GOT3 (cell line): ENCODE data around the gene ATG4A.

Experiments
- DNase-seq: peaks from one replicate; lab custom pipeline; 2025; ENCODE audit warnings: mixed read lengths; lab: John Stamatoyannopoulos, UW

The ATG4A gene

GRCh38 chrX:108123591-108124366, 32.2 kb downstream of the ATG4A start:
- DNase-seq, result no peak

- no peak for DNase-seq
These were observed 35.1 kb downstream of the ATG4A start for GRCh38 chrX:108126661-108127060.

- no peak for DNase-seq
These were observed 35.6 kb downstream of the ATG4A start for GRCh38 chrX:108127152-108127551.

- no peak for DNase-seq
These were observed 39.3 kb downstream of the ATG4A start for GRCh38 chrX:108130889-108131288.

DNA sequence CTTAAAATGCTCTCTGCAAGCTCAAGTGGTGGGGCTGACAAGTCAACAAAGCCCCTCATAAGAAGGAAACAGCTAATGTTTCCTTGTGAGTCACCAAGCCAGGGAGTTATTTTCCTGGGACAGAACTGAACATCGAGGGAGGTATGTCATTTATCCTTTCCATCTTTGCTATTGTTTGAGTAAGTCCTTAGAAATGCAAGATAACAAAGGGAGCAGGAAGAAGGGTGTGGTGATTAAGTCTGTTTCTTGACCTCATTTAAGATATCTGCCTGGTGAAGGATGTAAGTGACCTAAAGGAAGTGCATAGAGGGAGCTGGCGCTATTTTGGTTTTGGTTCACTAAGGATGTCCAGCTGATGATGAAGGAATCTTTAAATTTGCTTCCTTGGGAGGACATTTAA, 39.9 kb downstream of the ATG4A start:
- no peak for DNase-seq

DNA sequence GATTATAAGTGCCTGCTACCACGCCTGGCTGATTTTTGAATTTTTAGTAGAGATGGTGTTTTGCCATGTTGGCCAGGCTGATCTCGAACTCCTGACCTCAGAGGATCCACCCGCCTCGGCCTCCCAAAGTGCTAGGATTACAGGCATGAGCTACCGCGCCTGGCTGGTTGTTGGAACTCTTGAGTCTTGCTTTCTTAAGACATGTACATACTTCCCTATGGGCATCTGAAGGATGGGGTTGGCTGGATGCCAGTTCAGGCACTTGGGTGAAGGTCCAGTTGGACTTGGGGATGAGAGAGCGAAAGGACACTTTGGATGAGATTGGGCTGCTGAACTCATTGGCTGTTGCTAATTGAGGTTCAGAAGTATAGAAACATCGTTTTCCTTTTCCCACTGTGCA, 40.5 kb downstream of the ATG4A start:
- no peak for DNase-seq

GRCh38 chrX:108132876-108133275, 41.3 kb downstream of the ATG4A start:
- DNase-seq, result no peak

GRCh38 chrX:108134724-108135123, 43.1 kb downstream of the ATG4A start:
- no peak for DNase-seq

DNA sequence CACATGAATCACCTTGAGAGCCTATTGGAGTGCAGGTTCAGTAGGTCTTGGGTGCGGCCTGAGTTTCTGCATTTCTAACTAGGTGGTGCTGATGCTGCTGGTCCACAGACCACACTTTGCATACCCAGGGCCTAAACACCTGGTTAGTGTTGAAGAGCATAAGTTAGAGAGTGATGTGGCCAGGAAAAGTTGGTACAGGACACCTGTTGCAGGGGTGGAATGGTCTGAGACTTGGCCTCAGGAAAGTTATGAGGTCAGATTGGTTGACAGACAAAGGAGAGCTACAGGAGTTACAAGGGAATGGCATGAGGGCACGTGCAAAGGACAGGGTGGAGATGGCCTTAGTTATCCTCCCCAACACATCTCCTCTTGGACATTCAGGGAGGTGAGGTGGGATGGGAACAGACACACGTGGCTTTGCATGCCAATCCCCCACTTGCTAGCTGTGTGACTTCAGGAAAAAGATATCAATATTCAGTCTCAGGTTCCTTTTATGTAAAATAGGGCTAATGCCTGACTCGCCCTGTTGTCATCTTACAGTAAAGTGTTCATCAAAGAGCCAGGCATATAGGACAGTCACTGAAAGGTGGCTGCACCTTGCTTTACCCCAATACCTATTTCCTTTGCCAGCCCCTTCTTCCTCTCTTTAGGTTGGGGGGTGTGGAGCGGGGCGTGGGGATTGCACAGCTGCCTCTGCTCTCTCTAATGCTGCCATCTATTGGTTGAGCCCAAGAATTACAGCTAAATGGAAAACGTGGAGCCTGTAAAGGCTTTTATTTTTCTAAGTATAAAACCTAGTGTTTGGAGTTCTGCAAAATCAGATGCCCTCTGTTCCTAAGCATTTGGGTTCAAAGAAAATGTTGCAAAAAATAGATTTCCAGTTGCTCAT, 47.5 kb downstream of the ATG4A start:
- DNase-seq, result no peak

DNA sequence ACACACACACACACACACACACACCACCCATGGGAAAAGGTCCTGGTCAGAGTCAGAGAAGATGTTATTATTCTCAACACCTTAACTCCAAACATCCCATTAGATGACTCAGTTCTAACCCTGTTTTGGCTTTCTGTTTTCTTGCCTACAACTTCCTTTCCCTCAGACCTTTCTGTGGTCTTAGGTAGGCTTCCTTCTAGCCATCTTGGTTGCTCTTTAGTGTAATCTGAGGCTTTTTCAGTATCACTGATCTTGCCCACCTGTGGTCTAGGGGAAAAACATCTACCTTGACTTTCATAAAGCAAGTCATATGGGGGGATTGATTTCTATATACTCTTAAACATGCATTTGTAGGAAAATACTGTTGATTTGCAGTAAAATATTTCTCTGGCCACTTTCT, 56.9 kb downstream of the ATG4A start:
- DNase-seq, result no peak

GRCh38 chrX:108156082-108156481, 64.5 kb downstream of the ATG4A start:
- DNase-seq, result no peak

- DNase-seq, result no peak
These were observed 65.4 kb downstream of the ATG4A start for GRCh38 chrX:108156934-108157466.

DNA sequence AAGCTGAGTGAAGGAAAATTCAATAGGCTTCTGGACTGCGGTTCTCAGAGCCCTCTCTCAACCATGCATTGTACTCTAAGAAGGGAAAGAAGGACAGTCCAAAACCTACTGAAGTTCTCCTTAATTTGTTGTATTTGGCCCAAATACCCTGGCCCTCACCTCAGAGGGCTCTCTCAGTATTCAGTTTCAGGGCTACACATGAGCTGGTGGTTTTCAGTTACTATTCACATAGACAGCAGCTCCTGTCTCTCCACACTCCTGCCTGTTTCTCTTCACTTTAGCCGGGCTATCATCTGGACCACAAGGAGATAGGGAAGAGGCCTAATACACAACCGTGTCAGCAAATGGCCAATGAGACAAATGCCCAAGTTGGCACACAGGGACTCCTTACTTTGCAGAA, 66.0 kb downstream of the ATG4A start:
- no peak for DNase-seq

DNA sequence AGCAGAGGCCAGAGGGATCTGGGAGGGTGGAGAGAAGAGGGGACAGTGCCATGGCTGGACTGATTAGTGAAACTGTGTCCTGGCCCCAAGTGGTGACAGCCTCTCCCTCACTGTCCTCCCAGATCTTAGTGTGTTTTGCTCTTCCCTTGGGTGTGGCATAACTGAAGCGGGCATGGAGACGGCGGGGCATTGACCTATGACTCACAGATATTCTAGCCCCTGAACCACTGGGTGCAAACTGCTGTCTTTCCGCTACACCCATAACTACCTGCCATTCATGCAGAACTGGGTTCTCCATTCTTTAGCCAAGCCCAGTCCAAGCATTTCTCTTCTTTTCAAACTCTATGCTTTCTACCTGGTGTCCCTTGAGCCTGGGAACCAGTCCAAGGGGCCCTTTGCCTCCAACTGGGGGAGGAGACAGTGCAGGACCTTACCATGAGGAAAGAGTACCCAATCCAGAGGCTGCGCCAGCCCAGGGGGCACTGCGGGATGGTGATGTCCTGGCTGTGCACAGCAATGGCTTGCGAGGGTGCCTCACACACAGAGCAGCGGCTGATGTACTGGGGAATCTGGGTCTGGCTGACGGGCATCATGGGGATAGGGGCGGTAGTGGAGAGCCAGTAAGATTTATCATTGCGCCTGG, 67.6 kb downstream of the ATG4A start:
- DNase-seq, result no peak

GRCh38 chrX:108160309-108160708, 68.7 kb downstream of the ATG4A start:
- DNase-seq, result no peak

GRCh38 chrX:108162265-108162664, 70.7 kb downstream of the ATG4A start:
- DNase-seq, result no peak

DNA sequence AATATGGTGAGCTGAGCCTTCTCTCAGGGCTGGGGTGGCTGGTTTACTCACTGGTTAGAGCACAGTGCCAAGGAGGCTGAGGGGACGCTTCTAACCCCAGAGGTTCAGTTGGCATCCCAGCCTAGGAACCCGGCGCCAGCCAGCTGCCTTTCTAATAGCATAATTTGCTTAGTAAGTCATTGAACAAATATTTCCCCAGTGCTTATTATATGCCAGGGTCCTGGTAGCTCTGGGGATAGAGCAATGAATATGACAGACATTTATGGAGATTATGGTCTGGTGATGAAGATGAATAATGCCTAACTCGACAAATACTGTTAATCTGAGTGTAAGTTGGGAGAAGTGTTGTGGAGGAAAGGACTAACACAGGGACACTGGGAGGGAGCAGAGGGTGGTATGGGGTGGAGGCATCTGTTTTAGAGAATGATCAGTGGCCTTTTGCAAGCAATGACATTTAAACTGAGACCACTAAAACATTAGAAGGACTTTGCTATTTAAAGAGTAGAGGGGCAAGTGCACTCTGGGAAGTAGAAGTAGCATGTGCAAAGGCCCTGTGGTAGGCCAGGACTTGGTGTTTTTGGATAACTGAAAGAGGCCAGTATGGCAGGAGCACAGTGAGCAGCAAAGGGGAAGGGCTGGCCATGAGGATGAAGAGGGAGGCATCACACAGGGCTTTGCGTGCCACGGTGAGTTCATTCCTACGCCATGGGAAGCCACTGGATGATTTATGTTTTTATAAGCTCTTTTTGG, 71.9 kb downstream of the ATG4A start:
- DNase-seq, result no peak

DNA sequence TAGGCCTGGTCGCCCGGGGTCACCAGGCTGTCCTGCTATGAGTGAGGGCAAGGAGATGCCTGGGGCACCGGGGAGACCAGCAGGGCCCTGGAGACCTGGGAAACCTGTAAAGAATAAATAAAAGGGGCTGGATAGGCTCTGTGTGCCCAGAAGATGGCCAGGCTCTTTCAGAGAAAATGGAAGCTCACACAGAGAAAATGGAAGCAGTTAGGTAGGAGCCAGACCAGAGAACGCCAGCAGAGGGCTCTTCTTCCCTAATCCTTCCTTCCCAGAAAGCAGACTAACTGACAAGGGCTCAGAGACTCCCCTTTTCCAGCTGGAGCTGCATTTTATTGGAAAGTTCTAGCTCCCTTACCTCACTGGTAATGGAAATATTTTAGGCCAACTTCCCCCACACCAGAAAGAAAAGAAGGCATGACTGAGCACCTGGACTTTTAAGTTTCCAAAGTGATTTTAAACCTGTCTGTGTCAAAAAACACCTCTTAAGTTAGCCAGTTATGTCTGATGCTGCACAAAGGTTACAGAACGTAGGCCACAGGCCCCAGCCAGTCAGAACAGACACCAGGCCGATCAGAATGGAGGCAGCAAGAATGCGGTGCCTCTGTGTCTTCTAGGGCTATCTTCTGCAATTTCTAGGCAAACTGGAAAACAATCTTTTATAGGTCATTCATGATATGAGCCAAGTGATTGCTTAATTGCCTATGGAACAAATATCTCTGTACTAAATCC, 74.0 kb downstream of the ATG4A start:
- no peak for DNase-seq

GRCh38 chrX:108167211-108167872, 75.8 kb downstream of the ATG4A start:
- no peak for DNase-seq

DNA sequence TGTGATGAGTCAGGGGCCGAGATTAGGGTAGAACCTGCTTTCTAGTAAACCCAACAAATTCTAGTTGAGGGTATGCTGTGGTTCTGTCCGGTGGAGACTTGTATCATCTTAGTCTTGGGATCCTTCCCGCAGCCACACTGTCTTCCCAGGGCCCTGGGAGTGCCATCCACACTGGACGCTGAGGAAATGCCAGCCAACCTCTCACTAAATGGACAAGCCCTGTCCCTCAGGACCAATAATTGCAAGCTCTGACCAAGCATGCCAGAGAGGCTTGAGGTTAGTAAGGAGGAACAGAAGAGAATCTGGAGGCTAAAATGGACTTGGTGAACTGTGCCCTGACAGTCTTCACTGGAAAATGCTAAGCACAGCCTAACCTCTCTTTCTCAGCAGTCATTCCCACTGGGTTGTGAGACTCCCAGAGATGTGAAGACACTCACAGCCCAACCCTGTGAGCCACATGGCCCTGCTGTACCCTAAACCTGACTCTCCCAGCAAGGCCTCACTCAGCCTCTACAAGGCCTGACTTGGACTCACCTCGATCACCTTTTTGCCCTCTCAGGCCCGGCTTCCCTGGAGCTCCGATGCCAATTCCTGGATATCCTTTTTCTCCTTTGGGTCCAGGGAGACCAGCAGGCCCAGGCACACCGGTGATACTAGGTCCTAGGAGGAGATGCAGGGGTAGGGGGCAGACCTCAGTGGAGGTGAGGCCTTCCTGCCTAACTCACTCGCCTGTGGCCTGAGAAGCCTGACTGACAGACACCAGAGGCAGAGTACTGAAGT, 77.6 kb downstream of the ATG4A start:
- no peak for DNase-seq
